Liver (tissue), 3 donors: ENCODE results near the gene SHC3.

Source experiments
- ATF3 ChIP-seq: IDR thresholded peaks from 2 replicates; pipeline ENCODE4 v1.6.1; 2016; ENCODE audit warnings: antibody characterized with exemption
- CTCF ChIP-seq: fragments of 150-350 bp; IDR thresholded peaks from 2 replicates; pipeline ENCODE4 v1.5.1; 2017; ENCODE audit warnings: improper control_type of control experiment, low read depth, low read length; ENCODE audit not compliant: missing input control
- GABPA ChIP-seq, 2 donors: IDR thresholded peaks in 1 of 2; conservative IDR thresholded peaks in 1 of 2; 2 replicates each; pipeline ENCODE4 v1.6.1; 2016; ENCODE audit warnings: antibody characterized with exemption in 2 of 2, mild to moderate bottlenecking in 1 of 2, moderate library complexity in 1 of 2
- JUND ChIP-seq, 2 donors: IDR thresholded peaks; 2 replicates each; pipeline ENCODE4 v1.6.1; 2016; ENCODE audit warnings: antibody characterized with exemption in 2 of 2
- REST ChIP-seq: IDR thresholded peaks from 2 replicates; pipeline ENCODE4 v1.6.1; 2016; ENCODE audit warnings: antibody characterized with exemption, mild to moderate bottlenecking
- donor health status: healthy.
- donor health status: healthy.

- TF ChIP-seq CTCF (no peak), GABPA (IDR thresholded peaks at IDR 0.05 in 1 of 2, conservative IDR thresholded peaks at IDR 0.05 in 1 of 2) (no peak), REST (no peak), JUND (IDR thresholded peaks at IDR 0.05) (no peak), ATF3 (no peak)
Observed at GRCh38 chr9:89173072-89173471, 5.5 kb downstream of the SHC3 start.
